Adrenal gland (tissue), 5 donors: ENCODE measurements around the gene CDKAL1.

Experiments
- POLR2A ChIP-seq, 2 donors: fragments of 450-650 bp; IDR thresholded peaks; one replicate each; pipeline ENCODE4 v1.6.1; 2017; ENCODE audit warnings: antibody characterized with exemption in 2 of 2, mild to moderate bottlenecking in 2 of 2, moderate library complexity in 1 of 2
- TF ChIP-seq, protein P1 (sequence below), 6 experiments: fragments of 450-650 bp in 4 of 6; fragments of 200-600 bp in 2 of 6; sonication (generic) in 1 of 6; IDR thresholded peaks; 1 replicate in 5 of 6; 2 replicates in 1 of 6; pipeline versions ENCODE4 v1.5.1 to v1.8.0; 2016 to 2021; ENCODE audit warnings: antibody characterized with exemption in 6 of 6, mild to moderate bottlenecking in 2 of 6, moderate library complexity in 1 of 6
- donor health status: DM: no; HTN: no; CAD: no.

DNA sequence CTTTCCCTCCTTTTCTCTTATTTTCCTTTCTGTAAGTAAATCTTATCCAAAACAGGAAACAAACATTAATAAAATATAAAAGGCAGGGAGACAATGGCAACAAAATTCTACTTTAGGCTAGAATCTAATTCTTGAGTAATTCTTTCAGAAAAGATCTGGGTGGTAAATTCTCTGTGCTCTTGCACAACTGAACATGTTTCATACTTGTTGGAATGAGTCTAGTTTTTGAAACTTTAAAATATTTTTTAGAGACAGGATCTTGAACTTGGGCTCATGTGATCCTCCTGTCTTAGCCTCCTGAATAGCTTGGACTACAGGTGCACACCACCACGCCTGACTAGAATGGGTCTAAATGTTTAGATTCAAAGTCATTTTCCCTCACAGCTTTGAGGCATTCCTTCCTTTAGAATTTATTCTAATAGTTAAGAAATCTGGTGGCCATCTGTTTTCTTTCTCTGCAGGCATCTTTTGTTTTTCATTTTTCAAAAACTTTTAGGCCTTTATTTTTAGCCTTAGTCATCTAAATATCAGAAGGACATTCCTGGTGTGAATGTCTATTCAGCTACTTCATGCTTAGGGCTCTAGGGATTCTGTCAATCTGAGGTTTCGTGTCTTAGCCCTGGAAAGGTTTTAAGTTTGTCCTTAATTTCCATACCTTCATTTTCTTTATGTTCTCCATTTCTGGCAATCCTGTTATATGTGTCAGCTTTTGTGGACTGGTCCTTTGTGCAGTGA is 76.5 kb downstream of the CDKAL1 start:
- TF ChIP-seq POLR2A (IDR thresholded peaks at IDR 0.05) = no peak
- TF ChIP-seq, protein P1, sequence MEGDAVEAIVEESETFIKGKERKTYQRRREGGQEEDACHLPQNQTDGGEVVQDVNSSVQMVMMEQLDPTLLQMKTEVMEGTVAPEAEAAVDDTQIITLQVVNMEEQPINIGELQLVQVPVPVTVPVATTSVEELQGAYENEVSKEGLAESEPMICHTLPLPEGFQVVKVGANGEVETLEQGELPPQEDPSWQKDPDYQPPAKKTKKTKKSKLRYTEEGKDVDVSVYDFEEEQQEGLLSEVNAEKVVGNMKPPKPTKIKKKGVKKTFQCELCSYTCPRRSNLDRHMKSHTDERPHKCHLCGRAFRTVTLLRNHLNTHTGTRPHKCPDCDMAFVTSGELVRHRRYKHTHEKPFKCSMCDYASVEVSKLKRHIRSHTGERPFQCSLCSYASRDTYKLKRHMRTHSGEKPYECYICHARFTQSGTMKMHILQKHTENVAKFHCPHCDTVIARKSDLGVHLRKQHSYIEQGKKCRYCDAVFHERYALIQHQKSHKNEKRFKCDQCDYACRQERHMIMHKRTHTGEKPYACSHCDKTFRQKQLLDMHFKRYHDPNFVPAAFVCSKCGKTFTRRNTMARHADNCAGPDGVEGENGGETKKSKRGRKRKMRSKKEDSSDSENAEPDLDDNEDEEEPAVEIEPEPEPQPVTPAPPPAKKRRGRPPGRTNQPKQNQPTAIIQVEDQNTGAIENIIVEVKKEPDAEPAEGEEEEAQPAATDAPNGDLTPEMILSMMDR (IDR thresholded peaks at IDR 0.05) = no peak
